Skeletal muscle cell (primary cell): Measurements from ENCODE around the gene ZDHHC5.
"Not testable (repeated sequence)": the region's sequence is repeated elsewhere in the genome, so short reads cannot be mapped to it uniquely, and the experiment has no call there.

ENCODE experiments used
- DNase-seq: peaks from one replicate; pipeline ENCODE4 v3.0.0-alpha.2; 2010; ENCODE audit warnings: low read depth
- H3K4me3 ChIP-seq: 2 replicates; pipeline ENCODE4 v1.5.1; 2011; ENCODE audit warnings: low read depth, mild to moderate bottlenecking, control low read depth, low read length, moderate library complexity

The ZDHHC5 gene

DNA sequence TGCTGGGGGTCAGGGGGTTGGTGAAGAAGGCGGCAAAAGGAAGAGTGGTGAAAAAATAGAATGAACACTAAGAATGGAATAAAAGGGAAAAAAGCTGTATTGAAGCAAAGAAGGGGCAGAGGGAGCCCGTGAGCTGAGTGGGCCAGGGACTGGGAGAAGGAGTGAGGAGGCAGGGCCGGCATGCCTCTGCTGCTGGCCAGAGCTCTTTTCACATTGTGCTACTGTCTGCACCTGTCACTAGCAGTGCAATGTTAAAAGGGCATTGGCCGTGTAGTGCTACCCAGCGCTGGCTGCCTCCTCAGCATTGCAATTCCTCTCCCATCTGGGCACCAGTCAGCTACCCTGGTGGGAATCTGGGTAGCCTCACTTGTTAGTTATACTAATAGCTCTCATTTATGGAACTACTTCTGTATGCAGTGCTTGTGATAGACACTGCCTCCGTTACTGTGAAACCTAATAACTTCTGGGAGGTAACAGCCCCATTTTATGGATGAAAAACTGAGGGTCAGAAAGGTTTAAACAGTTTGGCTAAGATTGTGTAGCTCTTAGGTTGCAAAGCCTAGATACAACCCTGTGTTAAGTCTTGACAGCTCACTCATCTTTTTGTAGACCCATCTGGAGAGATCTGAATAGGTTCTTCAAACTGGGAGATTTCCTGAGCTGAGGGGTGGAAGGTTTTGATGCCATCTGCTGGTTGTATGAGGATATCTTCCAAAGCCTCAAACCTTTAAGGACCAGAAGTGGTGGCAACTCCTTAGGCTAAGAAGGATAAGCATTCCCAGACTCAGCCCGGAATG lies 26.7 kb upstream of the ZDHHC5 start:
- peak; percentile 29 for DNase-seq
- no peak overlapping the region for H3K4me3 ChIP-seq

- DNase-seq: no peak
Observed at GRCh38 chr11:57643802-57644201, 24.1 kb upstream of the ZDHHC5 start.

GRCh38 chr11:57644748-57645688 lies 22.9 kb upstream of the ZDHHC5 start:
- DNase-seq: no peak
- no peak overlapping the region for H3K4me3 ChIP-seq

More at GRCh38 chr11:57643802-57644201, 24.1 kb upstream of the ZDHHC5 start:
- H3K4me3 ChIP-seq: no peak overlapping the region

DNA sequence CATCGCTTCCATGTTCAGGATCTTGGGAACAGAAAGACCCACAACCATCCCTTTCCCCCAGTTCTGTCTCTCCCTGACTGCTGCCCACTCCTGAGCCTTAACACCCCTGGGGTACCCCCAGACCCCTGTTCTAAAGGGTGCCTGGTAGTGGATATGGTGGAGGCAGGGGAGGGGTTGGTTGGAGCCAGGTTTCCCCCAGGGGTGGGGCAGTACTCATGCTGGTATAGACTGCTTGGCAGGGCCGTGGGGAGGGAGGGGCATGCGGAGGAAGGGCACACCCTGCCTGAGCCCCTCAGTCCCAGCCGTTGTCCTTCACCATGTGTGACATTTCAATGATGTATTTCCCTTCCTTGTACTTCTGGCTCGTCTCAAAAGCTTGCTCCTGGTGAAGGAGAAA lies 22.2 kb upstream of the ZDHHC5 start:
- DNase-seq: no peak
- no peak overlapping the region for H3K4me3 ChIP-seq

DNA sequence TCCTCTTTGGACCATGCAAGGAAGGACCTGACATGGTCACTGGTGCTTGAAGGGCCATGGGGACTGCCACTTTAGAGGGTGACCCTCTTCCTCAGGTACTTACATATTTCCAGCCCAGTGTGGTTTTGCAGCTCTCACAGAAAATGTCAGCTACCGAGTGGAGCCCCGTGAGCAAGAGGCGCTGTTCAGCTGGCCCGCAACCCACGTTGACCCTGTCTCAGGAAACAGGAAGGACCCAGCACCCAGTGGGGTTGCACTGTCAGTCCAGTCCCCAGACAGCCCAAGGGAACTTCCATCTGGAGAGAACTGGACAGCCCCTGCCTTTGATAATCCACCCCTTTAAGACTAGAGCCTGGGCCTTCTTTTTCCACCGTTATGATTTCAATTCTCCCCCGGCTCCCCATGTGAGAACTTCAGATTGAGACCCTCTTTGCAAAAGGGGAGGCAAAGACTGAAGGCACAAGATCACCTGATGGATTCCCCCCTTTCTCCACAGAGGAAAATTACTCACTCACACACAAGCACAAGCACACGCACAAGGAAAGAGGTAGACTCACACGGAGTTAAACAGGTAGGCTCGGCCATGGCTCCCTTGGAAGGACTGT lies 21.6 kb upstream of the ZDHHC5 start:
- no peak overlapping the region for H3K4me3 ChIP-seq
- no peak for DNase-seq

DNA sequence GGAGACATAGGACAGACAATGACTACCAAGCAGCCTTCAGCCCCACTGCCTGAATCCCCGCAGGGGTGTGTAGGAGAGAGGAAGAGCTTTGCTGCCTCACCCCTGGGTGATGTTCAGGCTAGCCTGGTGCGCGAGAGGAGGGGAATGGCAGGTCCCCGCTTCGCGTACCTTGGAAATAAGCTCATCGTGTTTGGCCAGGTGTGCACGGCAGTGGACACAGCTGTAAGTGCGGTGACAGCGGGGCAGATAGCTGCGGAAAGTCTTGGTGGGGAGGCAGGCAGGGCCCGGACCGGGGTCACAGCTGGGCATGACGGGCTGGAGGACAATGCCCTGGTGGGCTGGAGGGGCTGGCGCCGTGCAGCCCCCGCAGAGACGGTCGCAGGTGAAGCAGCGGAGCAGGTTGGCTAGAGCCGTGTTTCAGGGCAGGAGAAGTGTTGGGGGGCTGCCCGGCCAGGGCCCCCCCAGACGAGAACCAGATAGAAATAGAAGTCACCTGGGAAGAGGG lies 21.1 kb upstream of the ZDHHC5 start:
- H3K4me3 ChIP-seq: no peak overlapping the region
- DNase-seq: no peak

- H3K4me3 ChIP-seq: peak overlapping the region; percentile 23
- no peak for DNase-seq
Observed at GRCh38 chr11:57647372-57647771, 20.5 kb upstream of the ZDHHC5 start.

- H3K4me3 ChIP-seq: peak overlapping the region; percentile 59
- DNase-seq: no peak
Observed at GRCh38 chr11:57647960-57648800, 19.7 kb upstream of the ZDHHC5 start.

DNA sequence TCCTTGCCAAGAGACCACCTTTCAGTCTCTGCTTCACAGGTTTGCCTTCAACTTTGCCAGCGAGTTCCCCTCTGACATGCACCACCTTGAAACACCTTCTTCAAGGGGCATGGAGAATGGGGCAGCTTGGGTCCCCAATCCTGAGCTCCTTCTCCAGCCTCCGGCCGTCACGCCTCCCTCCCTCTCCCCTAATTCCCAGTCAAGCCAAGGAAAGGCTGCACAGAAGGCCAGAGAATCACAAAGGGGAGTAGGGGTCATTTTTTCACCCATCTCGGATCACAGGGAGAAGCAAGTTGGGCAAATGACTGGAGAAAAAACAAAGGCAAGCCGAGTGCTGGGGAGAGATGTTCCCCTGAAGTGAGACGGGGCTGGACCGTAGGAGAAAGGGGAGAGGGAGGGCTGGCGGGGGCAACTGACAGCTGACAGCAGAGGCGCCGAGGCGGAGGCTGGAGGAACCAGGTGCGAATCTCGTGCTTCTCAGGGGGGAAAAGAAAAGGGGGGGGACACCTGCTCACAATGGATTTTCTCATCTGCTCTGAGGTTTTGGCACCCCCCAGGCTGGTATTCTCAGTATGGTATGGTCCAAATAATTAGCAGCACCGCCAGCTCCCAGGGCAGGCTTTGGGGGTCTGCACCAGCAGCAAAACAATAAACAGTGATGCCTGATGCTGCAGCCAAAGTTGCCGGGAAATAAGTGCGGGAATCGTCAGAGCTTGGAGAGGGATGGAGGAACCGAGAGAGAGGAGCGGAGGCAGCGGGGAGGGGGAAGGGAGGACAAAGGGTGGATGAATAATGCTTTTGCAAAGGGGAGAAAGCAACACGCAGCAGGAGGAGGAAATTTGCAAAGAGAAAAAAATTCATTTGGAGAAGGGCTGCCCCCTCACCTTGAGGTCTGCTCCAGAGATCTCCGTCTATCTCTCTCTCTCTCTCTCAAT lies 18.8 kb upstream of the ZDHHC5 start:
- peak overlapping the region; percentile 59 for H3K4me3 ChIP-seq
- no peak for DNase-seq

- peak within 1 kb of the TSS; percentile 59 for H3K4me3 ChIP-seq
- DNase-seq: peak; percentile 61
Observed at GRCh38 chr11:57649826-57650738, 17.8 kb upstream of the ZDHHC5 start, which contains the start of gene YPEL4. YPEL4 (minus strand) TSS chr11:57649912; CDS start chr11:57647107, 2,805 bp downstream.

GRCh38 chr11:57650739-57651090 lies 17.2 kb upstream of the ZDHHC5 start:
- no peak for DNase-seq
- no peak overlapping the region for H3K4me3 ChIP-seq

- no peak for DNase-seq
- no peak overlapping the region for H3K4me3 ChIP-seq
Observed at GRCh38 chr11:57651408-57651807, 16.5 kb upstream of the ZDHHC5 start.

- DNase-seq, H3K4me3 ChIP-seq: not testable (repeated sequence)
Observed at GRCh38 chr11:57652230-57652629, 15.7 kb upstream of the ZDHHC5 start.

- H3K4me3 ChIP-seq: no peak overlapping the region
- no peak for DNase-seq
Observed at GRCh38 chr11:57652662-57653061, 15.3 kb upstream of the ZDHHC5 start.

- no peak overlapping the region for H3K4me3 ChIP-seq
- DNase-seq: no peak
Observed at GRCh38 chr11:57653163-57653562, 14.8 kb upstream of the ZDHHC5 start.

DNA sequence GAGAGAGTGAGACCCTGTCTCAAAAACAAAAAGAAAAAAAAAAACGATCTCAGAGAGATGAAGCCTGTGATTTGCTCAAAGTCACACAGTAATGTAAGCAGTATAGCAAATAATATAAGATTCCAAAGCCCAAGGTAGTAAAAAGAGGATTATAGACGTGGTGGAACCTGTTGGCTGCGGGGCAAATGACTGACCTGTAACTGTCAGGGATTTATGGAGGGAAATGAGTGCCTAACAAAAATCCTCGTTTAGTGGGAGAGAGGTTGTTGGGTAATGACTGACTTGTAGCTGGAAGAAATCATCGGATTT lies 11.1 kb upstream of the ZDHHC5 start:
- no peak for DNase-seq
- peak overlapping the region; percentile 76 for H3K4me3 ChIP-seq
